Inflammatory macrophage (primary cell): ENCODE results near the gene INTS15.

Experiments used
- DNase-seq, 2 donors: peaks; one replicate each; pipeline ENCODE4 v3.0.0-alpha.2; 2020 to 2022

Gene INTS15

DNA sequence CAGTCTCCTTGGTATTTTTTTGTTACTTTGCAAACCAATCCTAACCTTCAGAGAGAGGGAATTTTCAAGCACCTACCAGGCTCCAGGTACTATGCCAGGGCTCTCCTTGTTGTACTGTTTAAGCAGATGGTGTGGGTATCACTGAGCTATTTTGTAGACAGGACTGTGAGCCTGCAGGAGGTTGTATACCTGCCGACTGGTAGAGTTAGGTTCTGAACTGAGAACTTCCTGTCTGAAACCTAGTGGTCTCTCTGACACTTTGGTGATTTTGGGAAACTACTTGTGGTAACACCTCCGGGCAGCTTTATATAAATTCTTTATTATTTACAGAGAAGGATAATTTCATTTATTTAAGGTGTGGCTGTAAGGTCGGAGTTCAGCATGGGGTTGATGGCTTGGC is 30.1 kb downstream of the INTS15 start:
- no peak for DNase-seq

DNA sequence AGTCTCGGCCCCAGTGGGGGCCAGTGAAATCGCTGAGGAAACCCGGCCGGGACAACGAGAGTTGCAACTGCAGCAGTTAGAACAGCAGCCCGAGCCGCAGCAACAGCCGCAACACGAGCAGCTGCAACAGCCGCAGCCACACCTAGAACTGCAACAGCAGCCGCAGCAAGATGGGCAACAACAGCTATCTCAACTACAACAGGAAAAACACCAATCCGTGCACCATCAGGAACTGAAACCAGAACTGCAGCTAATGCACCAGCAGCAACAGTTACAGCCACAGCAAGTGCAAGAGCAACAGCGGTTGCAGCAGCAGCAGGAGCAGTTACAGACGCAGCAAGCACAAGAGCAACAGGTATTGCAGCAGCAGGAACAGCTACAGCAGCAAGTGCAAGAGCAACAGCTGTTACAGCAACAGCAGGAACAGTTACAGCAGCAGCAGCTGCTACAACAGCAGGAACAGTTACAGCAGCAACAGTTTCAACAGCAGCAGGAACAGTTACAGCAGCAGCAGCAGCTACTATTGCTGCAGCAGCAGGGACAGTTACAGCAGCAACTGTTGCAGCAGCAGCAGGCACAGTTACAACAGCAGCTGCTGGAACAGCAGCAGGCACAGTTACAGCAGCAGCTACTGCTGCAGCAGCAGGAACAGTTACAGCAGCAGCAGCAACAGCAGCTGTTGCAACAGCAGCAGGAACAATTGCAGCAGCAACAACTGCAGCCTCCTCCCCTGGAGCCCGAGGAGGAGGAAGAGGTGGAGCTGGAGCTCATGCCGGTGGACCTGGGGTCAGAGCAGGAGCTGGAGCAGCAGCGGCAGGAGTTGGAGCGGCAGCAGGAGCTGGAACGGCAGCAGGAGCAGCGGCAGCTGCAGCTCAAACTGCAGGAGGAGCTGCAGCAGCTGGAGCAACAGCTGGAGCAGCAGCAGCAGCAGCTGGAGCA is 31.6 kb downstream of the INTS15 start:
- peak; percentile 48 to 60 for DNase-seq

DNA sequence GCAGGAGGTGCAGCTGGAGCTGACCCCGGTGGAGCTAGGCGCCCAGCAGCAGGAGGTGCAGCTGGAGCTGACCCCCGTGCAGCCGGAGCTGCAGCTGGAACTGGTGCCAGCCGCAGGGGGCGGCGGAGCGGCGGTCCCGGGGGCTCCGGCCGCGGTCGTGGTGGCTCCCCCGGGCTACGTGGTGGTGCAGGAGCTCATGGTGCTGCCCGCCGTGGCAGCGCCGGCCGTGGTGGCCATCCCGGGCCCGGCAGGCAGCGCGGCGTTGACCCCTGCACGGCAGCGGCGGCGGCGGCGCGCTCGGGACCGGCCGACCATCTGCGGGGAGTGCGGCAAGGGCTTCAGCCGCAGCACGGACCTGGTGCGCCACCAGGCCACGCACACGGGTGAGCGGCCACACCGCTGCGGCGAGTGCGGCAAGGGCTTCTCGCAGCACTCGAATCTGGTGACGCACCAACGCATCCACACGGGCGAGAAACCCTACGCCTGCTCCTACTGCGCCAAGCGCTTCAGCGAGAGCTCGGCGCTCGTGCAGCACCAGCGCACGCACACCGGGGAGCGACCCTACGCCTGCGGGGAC is 32.4 kb downstream of the INTS15 start:
- DNase-seq: no peak

DNA sequence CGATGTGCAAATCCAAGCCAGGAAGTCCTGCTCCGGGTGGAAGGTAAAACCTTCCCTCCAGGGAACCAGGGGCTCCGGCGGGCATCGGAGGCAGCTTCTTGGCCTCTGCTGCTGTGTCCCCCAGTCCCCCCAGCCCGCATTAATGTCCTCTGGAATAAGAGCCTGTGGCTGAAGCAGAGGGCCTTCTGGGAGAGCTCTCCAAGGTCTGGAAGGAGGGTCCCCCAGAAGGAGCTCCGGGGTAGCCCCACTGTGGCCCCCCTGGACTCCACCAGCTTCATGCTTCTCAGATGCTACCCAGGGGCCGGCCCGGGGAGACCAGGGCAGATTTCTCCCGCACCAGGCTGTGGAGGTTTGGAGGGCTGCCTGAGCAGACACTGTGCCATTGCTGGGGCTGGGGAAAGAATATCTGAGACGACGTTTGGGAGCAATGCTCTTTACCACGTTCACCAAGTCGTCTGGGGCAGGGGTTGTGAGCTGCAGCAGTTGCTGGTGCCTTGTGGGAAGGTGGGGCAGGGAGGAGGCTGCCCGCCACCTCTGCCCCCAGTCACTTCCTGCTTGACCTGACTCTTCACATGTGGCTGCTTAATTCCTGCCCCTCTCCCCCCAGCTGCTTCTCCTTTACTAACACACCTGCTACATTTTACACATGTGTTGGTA is 33.9 kb downstream of the INTS15 start:
- DNase-seq: no peak

DNA sequence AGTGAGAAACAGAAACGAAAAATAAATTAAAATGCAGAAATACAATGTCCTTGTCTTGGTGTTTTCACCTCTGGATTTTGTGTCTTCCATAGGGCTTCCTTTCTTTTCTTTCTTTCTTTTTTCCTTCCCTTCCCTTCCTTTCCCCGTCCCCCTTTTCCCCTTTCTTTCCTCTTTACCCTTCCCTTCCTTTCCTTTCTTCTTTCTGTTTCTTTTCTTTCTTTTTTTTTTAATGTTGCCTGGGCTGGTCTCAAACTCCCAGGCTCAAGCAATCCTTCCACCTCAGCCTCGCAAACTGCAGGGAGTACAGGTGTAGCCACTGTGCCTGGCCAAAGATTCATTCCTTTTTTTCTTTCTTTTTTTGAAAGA is 34.4 kb downstream of the INTS15 start:
- DNase-seq: no peak

DNA sequence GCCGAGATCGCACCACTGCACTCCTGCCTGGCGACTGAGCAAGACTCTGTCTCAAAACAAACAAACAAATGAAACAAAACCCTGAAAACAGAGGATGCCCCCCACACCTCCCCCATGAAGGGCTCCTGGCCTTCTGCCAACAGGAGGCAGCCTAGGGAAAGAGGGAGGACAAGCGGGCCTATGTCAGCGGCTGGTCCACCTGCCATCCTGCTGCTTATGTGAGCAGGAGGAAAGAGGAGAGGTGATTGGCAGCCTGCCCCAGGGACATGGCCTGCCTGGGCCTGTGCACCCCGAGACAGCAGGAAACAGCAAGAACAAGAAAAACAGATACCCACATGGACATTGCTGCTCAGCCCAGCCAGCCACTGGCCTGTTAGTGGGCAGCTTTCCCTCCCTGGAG is 38.2 kb downstream of the INTS15 start:
- no peak for DNase-seq

DNA sequence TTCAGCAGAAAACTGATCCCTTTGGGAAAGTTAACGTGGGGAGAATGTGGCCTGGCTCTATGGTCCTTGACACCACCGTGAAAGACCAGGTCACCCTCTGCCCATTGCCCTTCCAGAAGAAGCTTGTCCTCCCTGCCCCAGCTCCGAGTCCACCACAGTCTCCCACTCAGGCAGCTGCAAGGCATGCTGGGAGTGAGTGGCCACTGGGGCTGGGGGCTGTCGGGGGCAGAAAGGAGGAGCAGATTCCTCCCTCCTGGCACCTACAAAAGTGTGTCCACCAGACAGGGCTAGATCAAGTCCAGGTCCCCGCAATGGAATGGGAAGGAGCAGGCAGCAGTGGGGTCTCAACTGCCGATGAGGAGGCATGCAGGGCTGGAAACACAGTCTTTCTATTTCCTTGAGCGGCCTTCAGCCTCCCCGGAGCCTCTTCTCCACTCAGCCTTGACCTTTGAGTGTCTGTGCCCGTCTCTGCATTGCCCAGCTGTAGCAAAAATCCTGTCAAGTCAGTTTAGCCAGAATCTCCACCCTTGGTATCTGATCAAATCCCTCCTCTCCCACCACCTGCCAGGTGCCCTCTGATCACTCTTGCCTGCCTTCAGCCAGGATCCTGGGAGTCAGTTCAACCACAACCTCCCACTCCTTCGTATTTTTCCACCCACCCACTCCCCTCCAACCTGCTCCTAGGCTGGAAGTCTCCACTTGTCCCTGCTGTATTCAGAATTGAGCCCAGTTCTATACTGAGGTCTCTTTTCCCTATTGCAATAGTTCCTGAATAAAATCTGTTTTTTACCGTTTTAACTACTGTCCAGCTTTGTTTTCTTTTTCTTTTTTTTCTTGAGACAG is 40.4 kb downstream of the INTS15 start:
- no peak for DNase-seq

DNA sequence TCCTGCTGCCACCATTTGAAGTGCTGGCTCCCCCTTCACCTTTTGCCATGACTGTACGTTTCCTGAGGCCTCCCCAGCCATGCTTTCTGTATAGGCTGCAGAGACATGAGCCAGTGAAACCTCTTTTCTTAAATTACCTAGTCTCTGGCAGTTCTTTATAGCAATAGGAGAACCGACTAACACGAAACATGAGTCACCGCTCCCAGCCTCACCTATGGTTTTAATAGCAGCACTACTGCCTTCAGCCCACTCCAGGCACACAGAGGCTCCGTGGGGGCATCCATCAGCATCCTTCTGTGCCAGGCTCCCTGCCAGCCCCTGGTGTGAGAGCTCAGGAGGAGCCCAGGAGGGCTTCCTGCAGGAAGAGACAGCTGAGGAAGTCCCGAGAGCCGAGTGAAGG is 41.8 kb downstream of the INTS15 start:
- DNase-seq: no peak

DNA sequence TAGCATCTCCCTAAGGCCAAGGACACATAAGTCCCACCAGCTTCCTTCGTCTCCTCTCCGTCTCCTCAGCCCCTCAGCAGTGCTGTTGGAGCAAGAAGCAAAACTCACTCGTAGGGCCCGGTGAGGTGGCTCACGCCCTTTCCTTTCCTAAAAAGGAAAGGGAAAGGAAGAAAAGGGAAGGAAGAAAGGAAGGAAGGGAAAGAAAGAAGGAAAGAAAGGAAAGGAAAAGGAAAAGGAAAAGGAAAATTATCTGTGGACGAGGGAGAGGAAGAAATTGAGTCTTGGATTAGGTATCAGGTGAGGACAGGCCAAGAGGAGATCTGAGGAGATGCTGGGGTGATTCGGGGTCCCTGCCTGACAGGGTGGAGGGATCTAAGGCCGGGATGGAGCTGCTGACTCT is 44.2 kb downstream of the INTS15 start:
- DNase-seq: no peak

DNA sequence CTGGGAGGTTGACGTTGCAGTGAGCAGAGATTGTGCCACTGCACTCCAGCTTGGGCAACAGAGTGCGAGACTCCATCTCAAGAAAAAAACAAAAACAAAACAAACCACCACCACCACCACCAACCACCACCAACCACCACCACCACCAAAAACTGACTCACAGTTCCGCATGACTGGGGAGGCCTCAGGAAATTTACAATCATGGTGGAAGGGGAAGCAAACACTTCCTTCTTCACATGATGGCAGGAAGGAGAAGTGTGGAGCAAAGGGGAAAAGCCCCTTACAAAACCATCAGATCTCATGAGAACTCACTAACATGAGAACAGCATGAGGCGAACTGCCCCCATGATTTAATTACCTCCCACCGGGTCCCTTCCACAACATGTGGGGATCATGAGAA is 45.1 kb downstream of the INTS15 start:
- peak; percentile 93 to 94 for DNase-seq

DNA sequence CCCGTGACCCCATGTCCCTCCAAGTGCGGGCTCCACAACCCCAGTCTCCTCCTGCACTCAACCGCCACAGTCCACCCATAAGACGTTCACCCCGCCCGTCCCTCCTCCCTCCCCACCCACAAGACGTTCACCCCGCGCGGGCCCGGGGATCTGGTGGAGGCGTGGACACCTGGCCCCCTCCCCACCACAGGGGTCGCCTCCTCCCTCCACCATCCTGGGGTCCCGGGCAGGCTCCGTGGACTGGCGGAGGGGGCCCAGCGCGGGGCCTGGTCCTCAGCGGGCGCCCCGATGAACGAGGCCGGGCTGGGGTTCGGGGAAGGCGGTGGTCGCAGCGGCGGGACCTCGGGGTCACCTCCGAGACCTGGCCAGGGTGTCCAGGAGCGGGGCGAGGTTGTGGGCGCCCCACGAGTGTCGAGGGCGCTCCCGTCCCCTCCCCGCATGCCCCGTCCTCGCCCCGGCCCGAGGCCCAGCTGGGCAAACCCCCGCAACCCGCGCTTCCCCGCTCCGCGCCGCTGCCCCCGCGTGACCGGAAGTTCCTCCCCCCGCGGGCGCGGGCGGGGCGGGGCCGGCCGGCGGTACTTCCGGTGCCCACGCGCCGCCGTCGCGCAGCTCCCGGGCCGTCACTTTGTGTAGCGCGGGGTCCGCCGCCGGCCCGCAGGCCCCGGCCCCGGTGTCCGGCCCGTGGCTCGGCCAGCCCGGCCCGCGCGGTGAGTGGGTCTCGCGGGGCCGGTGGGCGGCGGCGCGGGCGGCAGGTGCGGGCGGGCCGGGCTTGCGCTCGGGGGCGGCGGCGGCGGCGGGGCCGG is 47.1 kb downstream of the INTS15 start, which contains the start of gene ZNF316:
Gene ZNF316, plus strand, starts transcription at position 578 of the 803 bp plus-strand sequence. CDS start 5,092 bp downstream, outside the sequence.
- peak; percentile 76 to 91 for DNase-seq

DNA sequence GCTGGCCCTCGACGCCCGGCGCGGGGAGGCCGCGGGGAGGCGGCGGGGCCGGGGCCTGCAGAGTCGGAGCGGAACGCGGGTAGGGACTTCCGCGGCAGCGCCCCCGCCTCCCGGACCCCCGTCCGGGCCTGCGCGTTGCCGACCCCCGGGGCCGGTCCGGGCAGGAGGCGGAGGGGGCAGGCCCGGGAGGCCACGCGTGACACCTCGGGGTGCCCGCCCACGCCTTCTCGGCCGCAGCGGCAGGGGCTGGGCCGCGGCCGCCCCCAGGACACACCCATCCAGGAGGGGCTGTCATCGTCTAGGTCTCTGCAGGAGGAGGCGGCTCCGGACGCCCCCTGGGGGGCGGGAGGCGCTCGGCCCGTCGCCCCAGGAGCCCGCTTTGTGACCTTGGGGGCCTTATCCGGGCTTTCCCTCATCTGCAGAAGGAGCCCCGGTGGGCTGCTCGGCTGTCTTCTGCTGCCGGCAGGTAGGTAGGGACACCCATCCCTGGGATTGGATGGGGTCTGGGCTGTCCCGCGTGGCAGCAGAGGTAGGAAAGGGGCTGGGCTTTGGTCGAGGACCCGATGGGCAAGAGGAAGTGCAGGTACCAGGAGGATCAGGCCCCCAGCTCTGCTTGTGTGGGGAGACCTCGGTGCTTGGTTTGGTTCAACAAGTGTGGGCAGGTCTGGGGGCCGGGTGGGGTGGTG is 47.9 kb downstream of the INTS15 start:
- peak; percentile 56 to 79 for DNase-seq

DNA sequence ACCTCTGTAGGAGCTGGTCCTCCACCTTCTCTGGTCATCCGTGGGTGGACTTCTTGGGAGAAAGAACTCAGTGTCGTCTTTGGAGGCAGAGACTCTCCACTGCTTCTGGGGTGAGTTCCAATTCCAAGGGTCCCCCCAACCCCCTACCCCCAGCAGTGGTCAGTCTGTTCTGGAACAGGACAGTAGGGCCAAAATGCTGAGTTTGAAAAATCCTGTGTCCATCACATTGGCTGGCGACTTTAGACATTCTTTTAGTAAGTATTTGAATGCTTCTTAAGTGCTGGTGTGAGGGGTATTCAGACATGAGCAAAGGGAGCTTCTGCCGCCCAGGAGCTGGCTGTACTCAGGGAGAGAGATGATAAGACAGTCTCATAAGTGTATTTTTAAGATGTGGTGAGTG is 49.2 kb downstream of the INTS15 start:
- no peak for DNase-seq

DNA sequence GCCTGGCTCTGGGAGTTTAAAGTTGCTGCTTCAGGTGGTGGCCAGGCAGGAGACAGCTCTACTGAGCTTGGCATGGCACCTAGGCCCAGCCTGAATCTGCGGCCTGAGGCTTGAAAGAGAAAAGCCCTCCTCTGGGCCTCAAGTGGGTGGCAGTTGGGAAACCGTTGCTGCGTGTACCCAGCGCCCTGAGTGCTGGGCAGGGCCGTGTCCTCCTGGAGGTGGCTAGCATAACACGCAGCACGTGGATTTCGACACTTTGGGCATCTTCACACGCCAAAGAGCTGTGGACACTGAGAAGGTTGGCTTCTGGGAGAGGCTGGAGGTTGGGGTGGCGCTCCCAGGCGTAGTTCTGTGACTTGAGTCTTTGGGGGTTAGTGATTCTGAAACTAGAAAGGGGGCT is 49.8 kb downstream of the INTS15 start:
- no peak for DNase-seq

DNA sequence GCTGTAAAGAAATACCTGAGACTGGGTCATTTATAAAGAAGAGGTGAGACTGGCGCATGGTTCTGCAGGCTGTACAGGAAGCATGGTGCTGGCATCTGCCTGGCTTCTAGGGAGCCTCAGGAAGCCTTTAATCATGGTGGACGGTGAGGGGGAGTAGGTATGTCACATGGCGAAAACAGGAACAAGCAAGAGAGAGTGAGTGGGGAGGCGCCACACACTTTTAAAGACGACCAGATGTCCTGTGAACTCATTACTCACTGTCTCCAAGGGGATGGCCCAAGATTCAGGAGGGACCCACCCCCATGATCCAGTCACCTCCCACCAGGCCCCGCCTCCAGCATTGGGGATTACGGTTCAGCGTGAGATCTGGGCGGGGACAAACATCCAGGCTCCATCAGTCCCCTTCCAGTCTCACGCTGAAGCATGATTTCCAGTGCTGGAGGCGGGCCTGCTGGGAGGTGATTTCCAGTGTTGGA is 50.5 kb downstream of the INTS15 start:
- DNase-seq: peak; percentile 57 to 75

DNA sequence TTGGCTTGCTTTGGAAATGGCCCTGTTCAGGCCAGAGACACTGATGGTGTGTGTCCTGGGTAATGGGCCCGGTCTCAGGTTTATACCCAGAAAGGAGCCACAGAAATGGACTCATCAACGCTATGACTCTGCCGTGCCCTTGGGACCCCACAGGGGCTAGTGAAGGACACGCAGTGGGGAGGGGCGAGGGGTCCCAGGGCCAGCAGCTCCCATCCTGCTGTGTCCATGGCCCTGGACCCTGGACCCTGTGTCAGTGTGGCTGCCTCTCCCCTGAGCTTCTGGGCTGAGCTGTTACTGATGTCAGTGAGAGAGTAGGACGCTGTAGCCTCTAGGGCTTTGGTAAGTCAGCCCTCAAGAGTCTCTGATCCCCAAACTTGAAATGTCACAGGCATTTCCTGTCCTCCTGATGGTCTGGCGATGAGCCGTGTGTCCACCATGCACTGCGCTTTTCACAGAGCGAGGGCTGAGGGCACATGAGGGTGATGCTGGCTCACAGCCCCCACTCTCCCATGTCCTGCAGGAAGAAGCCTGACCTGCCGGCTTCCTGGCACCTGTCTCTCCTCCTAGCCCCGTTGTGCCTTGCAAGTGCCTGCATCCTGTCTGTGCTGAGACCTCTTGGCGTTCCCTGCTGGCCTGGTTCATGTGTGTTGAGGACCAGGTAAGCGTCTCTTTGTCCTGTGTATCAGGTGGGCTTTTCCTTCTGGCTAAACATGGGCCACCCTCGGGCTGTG is 51.6 kb downstream of the INTS15 start:
- no peak for DNase-seq

DNA sequence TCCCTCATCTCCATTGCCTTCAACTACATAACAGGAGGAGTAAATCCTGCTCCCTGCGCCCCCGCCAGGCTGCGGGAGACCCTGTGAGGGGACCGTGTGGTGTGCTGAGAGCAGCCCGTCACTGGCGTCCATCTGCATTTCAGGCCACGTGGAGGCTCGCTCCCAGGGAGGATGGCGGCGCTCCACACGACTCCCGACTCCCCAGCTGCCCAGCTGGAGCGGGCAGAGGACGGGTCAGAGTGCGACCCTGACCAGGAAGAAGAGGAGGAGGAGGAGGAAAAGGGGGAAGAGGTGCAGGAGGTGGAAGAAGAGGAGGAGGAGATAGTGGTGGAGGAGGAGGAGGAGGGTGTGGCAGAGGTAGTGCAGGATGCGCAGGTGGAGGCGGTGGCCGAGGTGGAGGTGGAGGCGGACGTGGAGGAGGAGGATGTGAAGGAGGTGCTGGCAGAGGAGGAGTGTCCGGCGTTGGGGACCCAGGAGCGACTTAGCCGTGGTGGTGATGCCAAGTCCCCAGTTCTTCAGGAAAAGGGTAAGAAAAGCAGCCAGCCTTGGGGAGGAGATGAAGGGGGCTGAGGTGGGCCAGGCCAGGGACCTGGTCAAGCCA is 52.5 kb downstream of the INTS15 start:
- no peak for DNase-seq

DNA sequence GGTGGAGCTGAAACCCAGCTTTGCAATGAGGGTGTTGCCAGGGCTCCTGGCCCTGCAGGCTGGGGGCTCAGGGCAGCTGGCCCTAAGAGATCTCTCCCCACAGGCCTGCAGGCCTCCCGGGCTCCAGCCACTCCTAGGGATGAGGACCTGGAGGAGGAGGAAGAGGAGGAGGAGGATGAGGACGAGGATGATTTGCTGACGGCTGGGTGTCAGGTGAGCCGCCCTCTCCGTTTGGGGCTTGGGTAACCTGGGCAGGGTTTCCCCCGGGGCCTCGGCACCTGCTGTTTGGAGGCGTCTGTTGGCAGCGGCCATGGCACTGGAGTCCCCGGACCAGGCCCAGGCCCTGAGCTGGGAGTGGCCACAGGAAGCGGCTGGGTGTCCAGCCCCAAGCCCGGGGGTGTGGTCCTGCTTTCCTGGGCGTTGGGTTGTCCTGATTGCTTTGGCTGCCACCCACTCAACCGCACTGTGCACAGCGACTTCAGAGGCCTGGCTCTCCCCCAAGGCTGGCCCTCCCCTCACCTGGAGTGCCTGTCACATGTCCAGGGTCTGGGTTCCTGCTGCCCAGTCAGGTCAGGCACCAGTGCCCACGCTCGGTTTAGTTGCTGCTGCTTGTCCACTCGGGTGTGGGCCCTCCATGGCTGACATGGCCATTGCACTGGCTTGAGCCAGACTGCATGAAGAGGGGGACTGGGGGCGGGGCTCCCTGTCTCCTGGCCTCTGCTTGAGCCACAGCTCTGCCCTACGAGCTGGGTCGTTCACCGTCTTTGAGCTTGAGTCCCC is 53.2 kb downstream of the INTS15 start:
- DNase-seq: no peak
